ENCODE data around the gene RPS6KA2. TPM values are rescaled to one million over a fixed set of nuclear protein-coding genes. Genes with fewer than 3 reads are reported as not detected.

RPS6KA2 gene
- total RNA-seq, 1 donor from 2014 or later, result 122 TPM

GRCh38 chr6:166453651-166454050, 173.4 kb downstream of the RPS6KA2 start:
- DNase-seq (ENCODE audit: low read depth in 2 of 2), result no peak

DNA sequence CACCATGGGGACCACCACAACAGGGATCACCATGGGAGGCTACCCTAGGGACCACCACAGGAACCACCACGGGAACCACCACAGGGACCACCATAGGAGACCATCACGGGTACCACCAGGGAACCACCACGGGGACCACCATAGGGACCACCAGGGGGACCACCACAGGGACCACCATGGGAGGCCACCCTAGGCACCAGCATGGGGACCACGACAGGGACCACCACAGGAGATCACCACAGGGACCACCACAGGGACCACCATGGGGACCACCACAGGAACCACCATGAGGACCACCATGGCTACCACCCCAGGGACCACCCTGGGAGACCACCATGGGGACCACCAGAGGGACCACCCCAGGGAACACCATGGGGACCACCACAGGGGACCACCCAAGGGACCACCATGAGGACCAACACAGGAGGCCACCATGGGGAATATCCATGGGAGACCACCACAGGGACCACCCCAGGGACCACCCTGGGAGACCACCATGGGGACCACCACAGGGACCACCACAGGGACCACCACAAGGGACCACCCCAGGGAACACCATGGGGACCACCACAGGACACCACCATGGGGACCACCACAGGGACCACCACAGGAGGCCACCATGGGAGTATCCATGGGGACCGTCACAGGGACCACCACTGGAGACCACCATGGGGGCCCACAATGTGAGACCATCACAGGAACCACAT, 176.7 kb downstream of the RPS6KA2 start:
- DNase-seq (ENCODE audit: low read depth in 2 of 2), result no peak

DNA sequence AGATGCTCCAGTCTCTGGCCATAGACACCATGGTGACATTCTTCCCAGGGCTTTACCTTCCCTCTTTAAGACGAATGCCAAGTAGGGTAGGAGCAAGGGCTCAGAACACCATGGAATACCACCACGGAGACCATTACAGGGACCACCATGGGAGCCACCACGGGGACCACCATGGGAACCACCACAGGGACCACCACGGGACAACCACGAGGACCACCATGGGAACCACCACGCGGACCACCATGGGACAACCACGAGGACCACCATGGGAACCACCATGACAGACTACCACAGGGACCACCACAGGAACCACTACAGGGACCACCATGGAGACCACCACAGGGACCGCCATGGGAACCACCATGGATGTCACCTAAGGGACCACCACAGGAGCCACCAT, 177.4 kb downstream of the RPS6KA2 start:
- no peak for DNase-seq (ENCODE audit: low read depth in 2 of 2)

- no peak for DNase-seq (ENCODE audit: low read depth in 2 of 2)
These were observed 178.0 kb downstream of the RPS6KA2 start for GRCh38 chr6:166449036-166449435.

DNA sequence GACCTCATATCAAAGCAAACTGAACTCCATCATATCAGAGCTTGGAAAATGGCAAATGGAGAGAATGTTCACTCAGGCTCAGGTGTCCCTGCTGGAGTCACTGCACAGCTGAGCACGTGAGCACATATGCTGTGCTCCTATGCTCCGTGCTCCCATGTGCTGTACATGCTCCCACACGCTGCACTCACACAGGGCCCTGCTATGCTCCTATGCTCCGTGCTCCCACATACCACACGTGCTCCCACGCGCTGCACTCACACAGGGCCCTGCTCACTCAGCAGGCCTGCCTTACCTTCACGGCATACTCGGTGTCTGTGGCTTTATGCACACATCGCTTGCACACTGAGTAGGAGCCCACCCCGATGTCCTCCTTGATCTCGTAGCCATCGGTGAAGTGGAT, 178.6 kb downstream of the RPS6KA2 start:
- DNase-seq (ENCODE audit: low read depth in 2 of 2), result no peak

DNA sequence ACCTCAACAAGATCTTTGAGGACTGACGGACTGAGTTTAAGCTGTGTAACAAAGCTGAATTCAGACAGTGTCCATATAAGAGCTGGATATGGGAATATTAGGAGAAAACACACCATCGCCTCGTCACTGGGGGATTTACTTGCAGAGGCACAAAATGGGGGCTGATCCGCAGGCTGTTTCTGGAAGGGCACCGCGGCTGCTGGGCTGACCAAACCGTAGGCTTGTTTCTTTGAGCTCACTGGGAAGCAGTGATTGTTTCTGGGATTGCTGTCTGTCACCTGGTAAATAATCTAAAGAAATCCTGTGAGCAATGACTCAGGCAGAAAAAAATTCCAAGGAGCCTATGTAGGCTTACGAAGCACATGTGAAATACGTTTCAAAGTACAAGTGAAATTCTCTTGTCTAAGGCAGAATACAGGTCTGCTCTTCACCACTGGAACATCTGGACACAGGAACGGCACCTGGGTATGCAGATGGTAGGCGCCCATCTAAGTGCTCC, 180.4 kb downstream of the RPS6KA2 start:
- DNase-seq (ENCODE audit: low read depth in 2 of 2), result no peak

- DNase-seq (ENCODE audit: low read depth in 2 of 2), result no peak
These were observed 180.9 kb downstream of the RPS6KA2 start for GRCh38 chr6:166446146-166446545.

DNA sequence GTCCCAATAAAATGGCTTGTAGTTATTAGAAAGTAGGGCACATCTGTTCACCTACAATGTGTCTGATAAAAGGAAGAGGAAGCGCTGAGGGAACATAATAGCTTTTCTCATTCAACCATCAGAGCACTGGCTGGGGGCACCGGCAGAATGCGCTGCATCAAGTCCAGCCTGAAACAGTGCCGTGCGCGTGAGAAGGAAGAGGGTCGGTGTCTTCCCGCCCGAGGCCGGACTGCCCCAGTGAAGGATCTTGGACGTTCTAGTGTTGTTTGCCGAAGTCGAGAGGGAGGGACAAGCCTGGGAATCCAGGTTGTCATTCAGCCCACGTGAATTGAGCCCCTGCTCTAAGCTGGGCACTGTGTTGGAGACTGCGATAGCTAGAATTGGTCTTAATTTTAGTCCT, 182.6 kb downstream of the RPS6KA2 start:
- no peak for DNase-seq (ENCODE audit: low read depth in 2 of 2)

DNA sequence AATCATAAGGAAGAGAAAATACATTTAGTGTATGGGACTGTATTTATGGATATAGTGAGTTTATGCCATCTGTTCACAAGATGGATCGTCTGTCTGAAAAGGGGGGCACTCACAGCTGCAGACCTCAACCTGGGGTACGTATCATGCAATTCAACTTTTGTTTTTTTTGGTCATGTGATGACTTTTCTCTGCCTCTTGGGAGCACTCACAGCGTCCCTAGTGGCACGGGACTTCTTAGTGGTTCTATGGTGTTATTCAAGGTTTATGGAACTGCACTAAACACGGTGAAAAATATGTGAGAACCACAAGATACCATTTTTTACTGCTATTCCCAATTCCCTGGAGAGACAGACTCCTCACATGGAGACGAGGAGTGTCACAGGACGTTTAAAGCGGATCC, 183.9 kb downstream of the RPS6KA2 start:
- DNase-seq (ENCODE audit: low read depth in 2 of 2), result no peak

DNA sequence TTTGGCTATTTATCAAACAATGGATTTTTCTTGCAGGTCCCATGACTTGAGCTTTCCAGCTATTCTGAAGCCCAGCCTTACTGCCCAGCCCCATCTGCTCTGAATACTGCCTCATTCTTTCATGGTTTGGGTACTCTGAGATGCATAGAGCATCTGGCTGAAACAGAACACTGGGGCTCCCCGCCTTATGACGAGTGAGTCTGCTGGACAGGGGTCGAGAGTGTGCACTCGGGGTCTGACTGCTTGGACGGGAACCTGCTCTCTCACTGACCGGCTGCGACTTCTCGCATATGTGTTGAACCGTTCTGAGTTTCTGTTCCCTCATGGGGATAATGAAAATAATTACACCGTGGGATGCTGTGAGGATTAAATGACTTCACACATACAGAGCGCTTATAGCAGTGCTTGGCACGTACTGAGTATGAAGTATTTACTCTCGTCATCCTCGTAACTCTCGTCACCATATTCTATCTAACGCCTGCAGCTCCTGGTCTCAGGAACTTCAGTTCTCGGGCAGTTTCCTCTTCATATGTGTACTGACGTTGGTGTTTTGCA, 184.8 kb downstream of the RPS6KA2 start:
- no peak for DNase-seq (ENCODE audit: low read depth in 2 of 2)

DNA sequence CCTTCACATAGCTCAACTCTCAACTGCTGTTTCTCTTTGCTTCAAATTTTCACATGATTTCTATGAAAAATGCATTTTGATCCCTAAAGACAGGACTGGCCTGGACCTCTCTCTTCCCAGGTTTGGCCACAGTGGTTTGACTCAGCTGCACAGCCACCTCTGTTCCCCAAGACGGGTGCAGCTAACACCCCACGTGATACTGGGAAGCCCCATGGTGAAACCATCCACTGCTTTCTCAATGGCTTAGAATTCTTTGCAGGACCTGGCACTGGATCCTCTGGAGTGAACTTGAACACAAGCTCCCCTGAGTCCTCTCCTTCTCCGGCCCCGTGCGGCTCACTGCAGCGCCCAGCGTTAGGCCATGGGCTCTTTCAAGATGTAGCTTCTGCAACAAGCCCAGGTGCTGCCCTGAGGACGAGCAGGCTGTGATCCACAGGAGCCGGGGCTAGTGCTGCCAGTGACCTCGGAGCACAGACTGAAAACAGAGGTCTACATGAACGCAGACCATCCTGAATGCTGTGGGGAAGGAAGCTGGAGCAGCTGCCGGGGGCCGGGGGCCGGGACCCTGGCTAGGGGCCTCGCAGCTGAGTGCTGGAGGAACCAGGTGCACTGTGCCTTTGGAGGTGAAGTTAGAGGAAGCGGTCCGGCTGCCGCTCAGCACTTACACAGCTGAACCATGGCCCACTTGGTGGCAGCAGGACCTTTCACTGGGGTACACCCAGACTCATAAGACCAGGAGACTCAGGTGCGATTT, 185.5 kb downstream of the RPS6KA2 start:
- DNase-seq (ENCODE audit: low read depth in 2 of 2), result no peak

GRCh38 chr6:166440729-166441128, 186.3 kb downstream of the RPS6KA2 start:
- DNase-seq (ENCODE audit: low read depth in 2 of 2), result no peak

GRCh38 chr6:166440106-166440505, 186.9 kb downstream of the RPS6KA2 start:
- DNase-seq (ENCODE audit: low read depth in 2 of 2), result no peak

DNA sequence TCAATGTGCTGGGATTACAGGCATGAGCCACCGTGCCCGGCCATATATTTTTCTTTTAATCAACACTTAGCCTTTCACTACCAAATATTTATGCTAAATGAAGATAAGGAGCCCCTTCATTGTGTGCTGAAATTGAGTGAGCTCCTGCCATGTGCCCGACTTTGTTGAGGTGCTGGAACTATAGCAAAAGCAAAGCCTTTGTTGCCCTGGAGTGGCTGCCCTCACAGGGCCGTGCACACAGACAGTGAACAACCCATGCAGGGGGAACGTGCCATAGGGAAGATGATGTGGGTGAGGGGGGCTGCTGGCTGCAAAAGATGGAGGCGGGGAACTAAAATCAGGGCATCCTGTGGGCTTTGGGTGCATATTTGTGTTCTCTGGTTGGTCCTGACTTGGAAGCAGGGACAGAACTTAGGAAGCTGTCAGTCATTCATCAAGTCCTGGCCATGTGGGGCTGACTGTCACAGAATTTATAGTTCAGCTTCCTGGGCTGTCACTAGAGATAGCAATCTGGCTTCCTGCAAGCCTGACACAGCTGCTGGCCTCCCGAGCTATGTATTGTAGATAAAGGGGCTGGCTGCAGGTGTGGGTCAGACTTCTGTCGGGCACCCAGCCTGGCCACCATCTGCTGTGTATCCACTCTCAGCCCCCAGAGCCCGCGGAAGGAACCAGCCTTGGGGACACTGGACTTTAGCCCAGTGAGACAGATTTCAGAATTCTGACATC, 187.5 kb downstream of the RPS6KA2 start:
- peak; percentile 74 to 88 for DNase-seq (ENCODE audit: low read depth in 2 of 2)

GRCh38 chr6:166438211-166438861, 188.7 kb downstream of the RPS6KA2 start:
- no peak for DNase-seq (ENCODE audit: low read depth in 2 of 2)

DNA sequence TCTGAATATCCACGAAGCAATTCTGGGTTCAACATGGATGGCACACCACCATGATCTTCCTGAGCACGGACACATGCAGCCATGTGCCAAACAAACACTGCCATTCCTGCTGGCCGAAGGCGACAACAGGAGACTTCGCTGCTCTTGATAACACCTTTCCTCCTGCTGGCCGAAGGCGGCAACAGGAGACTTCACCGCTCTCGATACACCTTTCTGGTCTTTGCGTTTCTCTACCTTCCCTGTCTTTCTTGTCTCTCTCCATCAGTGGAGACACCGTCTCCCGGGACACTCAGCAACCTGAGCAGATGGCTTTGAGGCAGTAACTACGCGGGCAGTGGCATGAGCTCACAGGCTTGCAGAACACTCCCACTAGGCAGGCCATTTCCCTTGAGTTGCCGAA, 189.4 kb downstream of the RPS6KA2 start:
- DNase-seq (ENCODE audit: low read depth in 2 of 2), result no peak

DNA sequence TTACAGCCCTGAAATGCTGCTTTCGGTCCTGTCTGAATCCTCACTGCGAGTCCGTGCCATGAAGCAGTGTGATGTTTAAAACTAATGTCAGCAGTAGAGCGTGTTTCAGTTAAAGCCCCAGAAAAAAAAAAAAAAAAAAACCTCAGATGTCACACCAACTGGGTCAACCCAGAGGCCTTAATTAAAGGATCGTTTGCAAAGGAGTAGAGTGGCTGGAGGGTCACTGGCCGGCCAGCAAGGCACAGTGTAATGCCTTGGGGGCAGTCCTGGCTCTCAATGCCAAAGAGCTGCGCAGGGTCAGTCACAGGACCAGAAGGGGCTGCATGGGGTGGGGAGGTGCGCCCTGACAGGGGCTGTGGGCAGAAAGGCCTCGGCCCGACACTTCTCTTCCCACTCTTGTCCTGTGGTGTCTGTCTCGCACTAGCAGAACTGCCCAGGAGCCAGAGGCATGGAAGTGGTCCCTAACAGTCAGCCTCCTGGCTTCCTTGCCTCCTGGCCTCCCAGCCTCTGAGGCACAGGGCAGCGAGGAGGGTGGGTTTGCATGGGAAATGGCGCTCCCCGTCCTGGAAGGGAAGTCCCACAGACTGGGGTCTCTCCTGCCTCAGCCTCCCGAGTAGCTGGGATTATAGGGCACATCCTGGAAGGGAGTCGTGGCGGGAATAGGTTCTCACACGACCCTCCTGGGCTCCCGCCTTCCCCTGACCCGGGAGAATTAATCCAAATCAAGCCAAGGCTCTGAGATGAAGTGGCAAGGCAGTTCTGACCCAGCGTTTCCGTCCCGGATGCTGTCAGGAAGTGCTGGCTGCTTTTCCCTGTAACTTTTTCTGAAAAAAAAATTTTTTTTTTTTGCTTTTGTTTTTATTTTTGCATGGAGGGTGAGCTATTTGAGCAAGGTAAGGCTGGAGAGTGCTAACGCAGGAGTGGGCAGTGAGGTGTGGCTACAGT, 190.6 kb downstream of the RPS6KA2 start:
- DNase-seq (ENCODE audit: low read depth in 2 of 2), result no peak

DNA sequence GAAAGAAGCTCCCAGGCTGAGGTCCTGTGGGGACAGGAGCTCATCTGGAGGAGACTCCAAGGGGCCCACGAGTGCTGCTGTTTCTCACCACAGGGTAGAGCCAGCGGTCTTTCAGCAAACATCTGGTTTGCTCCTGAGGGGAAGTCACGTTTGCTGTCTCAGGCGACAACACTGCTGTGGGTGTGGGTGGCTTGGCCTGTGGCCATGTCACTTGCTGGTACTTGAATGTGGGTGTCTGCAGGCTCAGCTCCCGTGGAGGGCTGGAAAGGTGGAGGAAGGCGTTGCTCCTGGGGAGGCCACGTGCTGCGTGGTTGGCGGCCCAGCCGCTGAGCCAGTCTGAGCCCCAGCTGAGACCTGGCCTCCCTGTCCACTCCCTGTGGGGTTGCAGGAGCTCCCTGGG, 191.5 kb downstream of the RPS6KA2 start:
- no peak for DNase-seq (ENCODE audit: low read depth in 2 of 2)

DNA sequence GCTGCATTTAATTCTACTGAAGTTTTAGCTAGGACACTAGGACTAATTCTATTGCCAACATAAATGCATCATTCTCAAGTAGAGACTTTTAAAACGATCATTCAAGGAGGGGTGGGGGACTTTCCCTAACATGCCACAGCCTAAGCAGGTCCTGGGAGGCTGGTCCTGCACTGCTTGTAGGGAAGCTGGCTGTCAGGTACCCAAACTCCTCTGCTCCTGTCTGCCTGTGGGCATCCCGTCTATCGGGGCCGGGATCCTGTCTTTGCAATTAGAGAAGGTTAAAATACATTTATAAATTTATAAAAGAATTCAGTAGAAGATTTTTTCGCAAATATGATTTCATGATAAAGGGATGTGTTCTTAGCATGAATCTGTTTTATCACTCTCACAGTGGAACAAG, 192.7 kb downstream of the RPS6KA2 start:
- DNase-seq (ENCODE audit: low read depth in 2 of 2), result no peak

DNA sequence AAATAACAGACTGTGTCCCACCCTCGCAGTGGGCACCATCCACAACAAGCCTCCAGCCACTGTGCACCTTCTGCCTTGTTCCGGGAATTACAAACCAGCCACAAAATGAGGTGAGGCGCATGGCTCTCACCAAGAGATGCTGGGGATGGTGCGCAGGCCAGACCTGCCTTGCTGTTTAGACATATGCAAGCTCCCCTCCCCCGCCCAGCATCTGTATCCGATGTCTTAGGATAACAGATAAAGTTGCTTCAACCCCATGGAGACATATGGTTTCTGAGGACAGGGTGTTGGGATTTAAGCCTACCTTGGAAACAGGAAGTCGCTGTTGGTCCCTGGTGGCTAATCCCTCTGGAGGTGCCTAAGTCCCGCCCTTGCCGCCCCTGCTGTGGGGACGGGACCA, 194.0 kb downstream of the RPS6KA2 start:
- DNase-seq (ENCODE audit: low read depth in 2 of 2), result no peak
